Peyer's patch (tissue), 4 donors: ENCODE data around the gene PCYT1A.
"Not testable (repeated sequence)": the region's sequence is repeated elsewhere in the genome, so short reads cannot be mapped to it uniquely, and the experiment has no call there.

Source experiments
- CTCF ChIP-seq, 6 experiments: fragments of 450-650 bp in 4 of 6; fragments of 200-600 bp in 2 of 6; sonication (generic) in 1 of 6; IDR thresholded peaks; one replicate each; pipeline ENCODE4 v1.5.1; 2017 to 2019; ENCODE audit warnings: antibody characterized with exemption in 6 of 6, mild to moderate bottlenecking in 3 of 6, moderate library complexity in 1 of 6
- POLR2A ChIP-seq, 2 donors: fragments of 450-650 bp; IDR thresholded peaks; one replicate each; pipeline ENCODE4 v1.5.1; 2017; ENCODE audit warnings: antibody characterized with exemption in 2 of 2, mild to moderate bottlenecking in 2 of 2, moderate library complexity in 2 of 2

GRCh38 chr3:196244166-196244565 lies 43.4 kb downstream of the PCYT1A start:
- TF ChIP-seq CTCF, POLR2A (IDR thresholded peaks at IDR 0.05): not testable (repeated sequence)
